Osteocyte (in vitro differentiated cells): ENCODE measurements around the gene IQSEC1. TPM values are rescaled to one million over a fixed set of nuclear protein-coding genes. Genes with fewer than 3 reads are reported as not detected.

Source experiments
- DNase-seq: peaks from one replicate; pipeline ENCODE4 v3.0.0; 2021; ENCODE audit warnings: mixed read lengths; ENCODE audit not compliant: unreplicated experiment; ENCODE audit errors: extremely low spot score
- H3K27ac Mint-ChIP-seq: one replicate; pipeline ENCODE4 v1.8.0; 2021; ENCODE audit warnings: mild to moderate bottlenecking, mixed read lengths; ENCODE audit not compliant: unreplicated experiment
- H3K27me3 Mint-ChIP-seq: one replicate; pipeline ENCODE4 v1.8.0; 2021; ENCODE audit warnings: mixed read lengths; ENCODE audit not compliant: unreplicated experiment
- H3K36me3 Mint-ChIP-seq: one replicate; pipeline ENCODE4 v1.8.0; 2021; ENCODE audit warnings: mixed read lengths; ENCODE audit not compliant: unreplicated experiment
- H3K4me1 Mint-ChIP-seq: one replicate; pipeline ENCODE4 v1.8.0; 2021; ENCODE audit warnings: mixed read lengths; ENCODE audit not compliant: unreplicated experiment
- H3K4me3 Mint-ChIP-seq: one replicate; pipeline ENCODE4 v1.8.0; 2021; ENCODE audit warnings: mild to moderate bottlenecking, moderate library complexity, mixed read lengths; ENCODE audit not compliant: unreplicated experiment
- H3K9me3 Mint-ChIP-seq: one replicate; pipeline ENCODE4 v1.8.0; 2021; ENCODE audit warnings: mixed read lengths; ENCODE audit not compliant: unreplicated experiment
- CTCF ChIP-seq: fragments of 200-600 bp; sonication (generic); IDR thresholded peaks from 2 replicates; pipeline ENCODE4 v1.5.0; 2021; ENCODE audit warnings: antibody characterized with exemption, mild to moderate bottlenecking, moderate library complexity
- total RNA-seq: library from RNA; stranded (reverse); gene quantifications from 2 replicates; pipeline ENCODE4 v1.2.1, GENCODE V29; 2021

IQSEC1 gene
- total RNA-seq, 1 donor from 2014 or later = 37.9 TPM

- H3K9me3 Mint-ChIP-seq = no peaks in the 10 kb centered on the region
- no peak for TF ChIP-seq CTCF
- no peak for DNase-seq
- no peak overlapping the region for H3K27ac Mint-ChIP-seq
- H3K36me3 Mint-ChIP-seq = no peaks in the 10 kb centered on the region
- H3K4me1 Mint-ChIP-seq = peaks cover 2% of the 10 kb centered on the region
- no peaks in the 10 kb centered on the region for H3K27me3 Mint-ChIP-seq
- no peak overlapping the region for H3K4me3 Mint-ChIP-seq
Measured at GRCh38 chr3:13005301-13005700, 67.9 kb downstream of the IQSEC1 start.

DNA sequence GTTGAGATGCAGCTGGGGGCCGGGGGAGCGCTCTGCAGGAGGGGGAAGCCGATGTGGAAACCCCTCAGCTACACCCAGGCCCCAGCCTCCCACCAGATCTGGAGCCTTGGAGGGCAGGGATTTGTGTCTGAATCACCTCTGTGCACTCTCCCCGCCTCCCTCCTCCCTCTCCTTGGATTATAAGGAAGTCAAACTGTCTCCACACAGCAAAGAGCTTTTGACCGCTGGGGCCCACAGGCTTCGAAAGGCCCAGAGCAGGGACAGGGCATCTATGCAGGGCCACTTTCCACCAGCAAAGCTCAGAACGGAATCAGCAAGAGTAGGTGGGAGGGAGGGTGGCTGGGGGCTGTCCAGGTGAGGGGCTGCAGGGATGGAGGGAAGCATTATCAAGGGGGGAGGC lies 68.9 kb downstream of the IQSEC1 start:
- H3K4me3 Mint-ChIP-seq = no peak overlapping the region
- H3K4me1 Mint-ChIP-seq = peaks cover 1% of the 10 kb centered on the region
- no peak for TF ChIP-seq CTCF
- no peaks in the 10 kb centered on the region for H3K9me3 Mint-ChIP-seq
- no peak for DNase-seq
- H3K27ac Mint-ChIP-seq = no peak overlapping the region
- peaks cover 4% of the 10 kb centered on the region for H3K27me3 Mint-ChIP-seq
- H3K36me3 Mint-ChIP-seq = no peaks in the 10 kb centered on the region

DNA sequence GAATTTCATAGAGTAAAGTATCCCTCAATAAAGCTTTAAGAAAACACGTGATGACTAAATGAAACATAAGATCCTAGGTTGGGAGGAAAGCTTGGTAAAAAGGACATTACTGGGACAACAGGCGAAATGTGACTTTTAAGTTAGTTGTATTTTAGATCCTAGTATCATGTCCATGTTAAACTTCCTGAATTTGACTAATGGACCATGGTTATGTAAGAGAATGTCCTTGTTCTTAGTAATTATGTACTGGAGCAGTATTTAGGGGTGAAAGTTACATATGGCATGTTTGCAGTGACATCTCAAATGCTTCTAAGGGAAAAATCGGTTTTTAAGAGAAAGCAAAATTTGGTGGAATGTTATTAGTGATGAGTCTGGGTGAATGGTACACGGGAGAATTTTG lies 69.6 kb downstream of the IQSEC1 start:
- Mint-ChIP-seq H3K36me3 (no peaks in the 10 kb centered on the region), H3K27ac (no peak overlapping the region), H3K4me1 (no peaks in the 10 kb centered on the region), H3K4me3 (no peak overlapping the region), H3K27me3 (peaks cover 4% of the 10 kb centered on the region), H3K9me3 (no peaks in the 10 kb centered on the region)
- DNase-seq = no peak
- TF ChIP-seq CTCF = no peak

GRCh38 chr3:13002398-13003124 lies 70.7 kb downstream of the IQSEC1 start:
- no peak for DNase-seq
- H3K27me3 Mint-ChIP-seq = peaks cover 4% of the 10 kb centered on the region
- no peaks in the 10 kb centered on the region for H3K9me3 Mint-ChIP-seq
- H3K4me3 Mint-ChIP-seq = no peak overlapping the region
- no peak for TF ChIP-seq CTCF
- no peak overlapping the region for H3K27ac Mint-ChIP-seq
- H3K4me1 Mint-ChIP-seq = no peaks in the 10 kb centered on the region
- no peaks in the 10 kb centered on the region for H3K36me3 Mint-ChIP-seq

DNA sequence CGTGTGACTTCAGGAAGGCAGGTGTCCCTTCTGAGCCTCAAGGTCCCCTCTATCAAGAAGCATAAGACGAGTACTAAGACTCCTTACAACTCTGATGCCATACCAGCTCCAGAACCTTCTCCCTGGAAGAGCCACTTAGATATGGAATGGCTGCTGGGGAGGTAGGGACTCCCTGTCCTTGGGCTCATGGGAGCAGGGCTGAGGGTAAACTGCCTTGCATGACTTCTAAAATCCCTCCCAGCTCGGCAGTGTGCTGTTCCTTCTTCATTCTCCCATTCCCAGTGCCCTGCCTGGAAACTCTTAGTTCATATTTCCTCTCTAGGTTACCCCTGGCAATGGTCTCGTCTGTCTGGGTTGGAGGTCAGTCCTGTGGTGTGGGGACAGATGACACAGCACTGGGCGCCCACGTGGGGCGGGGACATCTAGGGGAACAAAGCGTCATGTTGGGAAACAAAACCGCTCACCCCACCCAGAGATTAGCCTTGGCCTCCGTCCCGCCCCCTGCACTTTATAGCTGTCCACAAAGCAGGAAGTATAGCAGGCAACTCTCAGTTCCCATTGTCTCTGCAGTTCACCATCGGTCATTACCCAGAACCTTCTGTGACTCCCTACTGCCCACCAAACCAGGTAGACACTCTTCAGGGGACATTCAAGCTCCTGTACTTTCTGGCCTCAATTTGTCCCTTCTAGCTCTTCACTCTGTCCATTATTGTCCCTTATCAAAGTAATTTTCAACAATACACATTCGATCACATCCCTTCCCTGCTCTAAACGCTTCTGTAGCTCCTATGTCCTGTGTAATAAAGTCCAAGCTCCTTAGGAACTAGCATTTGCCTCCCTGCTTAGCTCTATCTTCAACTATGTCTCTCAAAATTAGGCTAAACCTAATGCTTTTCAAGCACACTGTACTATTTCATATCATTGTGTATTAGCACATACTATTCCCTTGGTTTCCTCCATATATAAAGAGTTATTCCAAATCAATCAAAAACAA lies 73.8 kb downstream of the IQSEC1 start:
- Mint-ChIP-seq H3K9me3 (no peaks in the 10 kb centered on the region), H3K36me3 (no peaks in the 10 kb centered on the region), H3K4me3 (no peak overlapping the region), H3K4me1 (peaks cover 5% of the 10 kb centered on the region), H3K27ac (no peak overlapping the region), H3K27me3 (peaks cover 4% of the 10 kb centered on the region)
- no peak for DNase-seq
- TF ChIP-seq CTCF = no peak
